Measurements from ENCODE around the gene VASH2.

The VASH2 gene

GRCh38 chr1:212951126-212951946 is 995 bp downstream of the VASH2 start:
- no peak for TF ChIP-seq CTCF (IDR thresholded peaks at IDR 0.05; ENCODE audit: low read depth, low read length, missing control alignments)
- H3K4me3 ChIP-seq (ENCODE audit: low read depth, low read length): peak overlapping the region; percentile 72
- no peak for DNase-seq (ENCODE audit: low read depth)

GRCh38 chr1:212951947-212952640 is 1.8 kb downstream of the VASH2 start:
- no peak for TF ChIP-seq CTCF (IDR thresholded peaks at IDR 0.05; ENCODE audit: low read depth, low read length, missing control alignments)
- DNase-seq (ENCODE audit: low read depth): no peak
- peak overlapping the region; percentile 72 for H3K4me3 ChIP-seq (ENCODE audit: low read depth, low read length)

GRCh38 chr1:212952641-212952976 is 2.3 kb downstream of the VASH2 start:
- TF ChIP-seq CTCF (IDR thresholded peaks at IDR 0.05; ENCODE audit: low read depth, low read length, missing control alignments): no peak
- DNase-seq (ENCODE audit: low read depth): no peak
- peak overlapping the region; percentile 72 for H3K4me3 ChIP-seq (ENCODE audit: low read depth, low read length)

GRCh38 chr1:212953321-212953720 is 3.0 kb downstream of the VASH2 start:
- no peak for DNase-seq (ENCODE audit: low read depth)
- TF ChIP-seq CTCF (IDR thresholded peaks at IDR 0.05; ENCODE audit: low read depth, low read length, missing control alignments): no peak
- H3K4me3 ChIP-seq (ENCODE audit: low read depth, low read length): no peak overlapping the region

- TF ChIP-seq CTCF (IDR thresholded peaks at IDR 0.05; ENCODE audit: low read depth, low read length, missing control alignments): no peak
- no peak overlapping the region for H3K4me3 ChIP-seq (ENCODE audit: low read depth, low read length)
- no peak for DNase-seq (ENCODE audit: low read depth)
These were observed 4.2 kb downstream of the VASH2 start for GRCh38 chr1:212954514-212954913.

- no peak for TF ChIP-seq CTCF (IDR thresholded peaks at IDR 0.05; ENCODE audit: low read depth, low read length, missing control alignments)
- DNase-seq (ENCODE audit: low read depth): no peak
- no peak overlapping the region for H3K4me3 ChIP-seq (ENCODE audit: low read depth, low read length)
These were observed 4.8 kb downstream of the VASH2 start for GRCh38 chr1:212955098-212955497.

Measured in GM12864 (cell line).